GM19467 (cell line): ENCODE data around the gene STRA8.

ENCODE experiments used
- ATAC-seq: cut with Tn5 transposase; IDR thresholded peaks from one replicate; pipeline ENCODE4 v1.9.1; 2021; ENCODE audit warnings: mild to moderate bottlenecking, moderate library complexity; ENCODE audit not compliant: unreplicated experiment

Gene STRA8

GRCh38 chr7:135235841-135236240 lies 2.2 kb downstream of the STRA8 start:
- ATAC-seq = no peak

GRCh38 chr7:135236727-135237126 lies 3.1 kb downstream of the STRA8 start:
- ATAC-seq = peak; percentile 80

- no peak for ATAC-seq
These were observed 4.6 kb downstream of the STRA8 start for GRCh38 chr7:135238112-135238744.

GRCh38 chr7:135239263-135239662 lies 5.6 kb downstream of the STRA8 start:
- no peak for ATAC-seq

- ATAC-seq = no peak
These were observed 6.8 kb downstream of the STRA8 start for GRCh38 chr7:135240441-135240840.

GRCh38 chr7:135242096-135242684 lies 8.6 kb downstream of the STRA8 start:
- ATAC-seq = no peak

GRCh38 chr7:135245226-135246190 lies 11.9 kb downstream of the STRA8 start:
- no peak for ATAC-seq

GRCh38 chr7:135246191-135246825 lies 12.7 kb downstream of the STRA8 start:
- no peak for ATAC-seq

- no peak for ATAC-seq
These were observed 14.3 kb downstream of the STRA8 start for GRCh38 chr7:135247746-135248471.

GRCh38 chr7:135248546-135248945 lies 14.9 kb downstream of the STRA8 start:
- no peak for ATAC-seq

- ATAC-seq = no peak
These were observed 18.1 kb downstream of the STRA8 start for GRCh38 chr7:135251496-135252391.

GRCh38 chr7:135253851-135254771 lies 20.5 kb downstream of the STRA8 start:
- no peak for ATAC-seq

- ATAC-seq = no peak
These were observed 24.2 kb downstream of the STRA8 start for GRCh38 chr7:135257790-135258189.

- no peak for ATAC-seq
These were observed 24.9 kb downstream of the STRA8 start for GRCh38 chr7:135258585-135258984.

GRCh38 chr7:135259702-135260101 lies 26.1 kb downstream of the STRA8 start:
- ATAC-seq = no peak

- ATAC-seq = no peak
These were observed 26.8 kb downstream of the STRA8 start for GRCh38 chr7:135260470-135260869.

- no peak for ATAC-seq
These were observed 27.5 kb downstream of the STRA8 start for GRCh38 chr7:135260930-135261721.
